WTC11 (cell line): Measurements from ENCODE around the gene SLC5A7. TPM values are rescaled to one million over a fixed set of nuclear protein-coding genes. Genes with fewer than 3 reads are reported as not detected.
A peak's percentile ranks its signal among the peaks of the same experiment; 100 is the strongest.

Experiments used
- ATAC-seq: fragments of 200-7000 bp; cut with Tn5 transposase; 2 replicates; pipeline ENCODE4 v1.10.0; 2021; ENCODE audit warnings: mild to moderate bottlenecking, moderate library complexity
- CTCF ChIA-PET: fragments of 300-600 bp; sonication (Branson Sonifier 250); formaldehyde crosslinking; loops from one replicate; lab custom pipeline; 2021; ENCODE audit warnings: antibody characterized with exemption; lab: Charles Lee
- POLR2A ChIA-PET: fragments of 350-600 bp; sonication (Branson Sonifier 250); formaldehyde crosslinking; loops from one replicate; lab custom pipeline; 2021; ENCODE audit warnings: antibody characterized with exemption; lab: Charles Lee
- DNase-seq: peaks from one replicate; pipeline ENCODE4 v3.0.0; 2021; ENCODE audit warnings: low spot score
- H3K27ac Mint-ChIP-seq: 2 replicates; pipeline ENCODE4 v1.8.0; 2021; ENCODE audit warnings: mixed read lengths
- H3K27me3 Mint-ChIP-seq: 2 replicates; pipeline ENCODE4 v1.8.0; 2021; ENCODE audit warnings: low read depth, mild to moderate bottlenecking, moderate library complexity, mixed read lengths
- H3K36me3 Mint-ChIP-seq: 2 replicates; pipeline ENCODE4 v1.8.0; 2021; ENCODE audit warnings: mixed read lengths
- H3K4me1 Mint-ChIP-seq: 2 replicates; pipeline ENCODE4 v1.8.0; 2022; ENCODE audit warnings: mixed read lengths
- H3K4me3 Mint-ChIP-seq: 2 replicates; pipeline ENCODE4 v1.8.0; 2021; ENCODE audit warnings: mild to moderate bottlenecking, moderate library complexity, mixed read lengths
- H3K9me3 Mint-ChIP-seq: 2 replicates; pipeline ENCODE4 v1.8.0; 2021; ENCODE audit warnings: mixed read lengths
- ARID4B ChIP-seq: sonication (generic); formaldehyde crosslinking; IDR thresholded peaks from 2 replicates; pipeline ENCODE4 v1.8.0; 2023; ENCODE audit warnings: missing genetic modification reagents, mild to moderate bottlenecking, borderline replicate concordance
- CTCF ChIP-seq: fragments of 200-600 bp; IDR thresholded peaks from 2 replicates; pipeline ENCODE4 v1.8.0; 2022; ENCODE audit warnings: antibody characterized with exemption
- E2F1 ChIP-seq: sonication (generic); formaldehyde crosslinking; IDR thresholded peaks from 2 replicates; pipeline ENCODE4 v1.8.0; 2022; ENCODE audit warnings: mild to moderate bottlenecking, missing genetic modification reagents
- ERG ChIP-seq: fragments of 250-450 bp; sonication (Bioruptor Pico); IDR thresholded peaks from 2 replicates; pipeline ENCODE4 v1.8.0; 2021; ENCODE audit warnings: mild to moderate bottlenecking
- FOXK1 ChIP-seq: sonication (generic); formaldehyde crosslinking; IDR thresholded peaks from 2 replicates; pipeline ENCODE4 v1.8.0; 2022; ENCODE audit warnings: mild to moderate bottlenecking, moderate library complexity, missing genetic modification reagents
- GTF2I ChIP-seq: fragments of 250-450 bp; sonication (Bioruptor Pico); conservative IDR thresholded peaks from 2 replicates; pipeline ENCODE4 v1.4.0; 2021; ENCODE audit warnings: mild to moderate bottlenecking
- MYBL2 ChIP-seq: sonication (generic); formaldehyde crosslinking; IDR thresholded peaks from 2 replicates; pipeline ENCODE4 v1.8.1; 2023; ENCODE audit warnings: mild to moderate bottlenecking, moderate library complexity, missing genetic modification reagents
- OVOL2 ChIP-seq: fragments of 250-450 bp; sonication (Bioruptor Pico); IDR thresholded peaks from 2 replicates; pipeline ENCODE4 v1.9.0; 2021; ENCODE audit warnings: mild to moderate bottlenecking, borderline replicate concordance
- PRDM15 ChIP-seq: sonication (generic); formaldehyde crosslinking; IDR thresholded peaks from 2 replicates; pipeline ENCODE4 v1.8.0; 2022; ENCODE audit warnings: missing genetic modification reagents
- PRRX2 ChIP-seq: fragments of 250-450 bp; sonication (Bioruptor Pico); IDR thresholded peaks from 2 replicates; pipeline ENCODE4 v1.8.0; 2021; ENCODE audit warnings: mild to moderate bottlenecking
- SOX15 ChIP-seq: fragments of 250-450 bp; sonication (Bioruptor Pico); IDR thresholded peaks from 2 replicates; pipeline ENCODE4 v1.9.0; 2021; ENCODE audit warnings: mild to moderate bottlenecking
- TEAD1 ChIP-seq: sonication (generic); formaldehyde crosslinking; IDR thresholded peaks from 2 replicates; pipeline ENCODE4 v1.8.0; 2022; ENCODE audit warnings: mild to moderate bottlenecking, missing genetic modification reagents
- USF2 ChIP-seq: sonication (generic); formaldehyde crosslinking; IDR thresholded peaks from 2 replicates; pipeline ENCODE4 v1.8.1; 2023; ENCODE audit warnings: mild to moderate bottlenecking, missing genetic modification reagents, moderate library complexity
- ZBTB21 ChIP-seq: sonication (generic); formaldehyde crosslinking; IDR thresholded peaks from 2 replicates; pipeline ENCODE4 v1.8.1; 2023; ENCODE audit warnings: mild to moderate bottlenecking, missing genetic modification reagents, borderline replicate concordance
- ZMAT4 ChIP-seq: fragments of 250-450 bp; sonication (Bioruptor Pico); IDR thresholded peaks from 2 replicates; pipeline ENCODE4 v1.9.0; 2021; ENCODE audit warnings: mild to moderate bottlenecking
- ZNF396 ChIP-seq: fragments of 250-450 bp; sonication (Bioruptor Pico); IDR thresholded peaks from 2 replicates; pipeline ENCODE4 v1.8.0; 2021; ENCODE audit warnings: mild to moderate bottlenecking, moderate library complexity, borderline replicate concordance
- ZNF671 ChIP-seq: fragments of 250-450 bp; sonication (Bioruptor Pico); IDR thresholded peaks from 2 replicates; pipeline ENCODE4 v1.8.0; 2021; ENCODE audit warnings: mild to moderate bottlenecking
- total RNA-seq: library from RNA; stranded (reverse); gene quantifications from 3 replicates; pipeline ENCODE4 v1.2.3, GENCODE V29; 2021
- TF ChIP-seq, protein P1 (sequence below): sonication (generic); formaldehyde crosslinking; IDR thresholded peaks from 2 replicates; pipeline ENCODE4 v1.8.1; 2022; ENCODE audit warnings: low read depth, mild to moderate bottlenecking, moderate library complexity, missing genetic modification reagents, borderline replicate concordance
- TF ChIP-seq, protein P2 (sequence below): fragments of 250-450 bp; sonication (Bioruptor Pico); IDR thresholded peaks from 2 replicates; pipeline ENCODE4 v1.9.0; 2021; ENCODE audit warnings: moderate library complexity, mild to moderate bottlenecking, inconsistent platforms, borderline replicate concordance

SLC5A7 gene
- total RNA-seq, 1 experiment from 2014 or later: not detected

- H3K4me1 Mint-ChIP-seq: peaks cover 3% of the 10 kb centered on the region; the same call in 1 of the 2 replicates
- TF ChIP-seq ZMAT4 (CRISPR knock-in tag) (no peak), ZNF396 (no peak), ZBTB21 (CRISPR knock-in tag) (no peak), CTCF (no peak), FOXK1 (CRISPR knock-in tag) (no peak), E2F1 (CRISPR knock-in tag) (no peak), ERG (CRISPR knock-in tag) (no peak), MYBL2 (no peak), SOX15 (CRISPR knock-in tag) (no peak), OVOL2 (CRISPR knock-in tag) (no peak), ARID4B (CRISPR knock-in tag) (no peak), USF2 (no peak), TEAD1 (CRISPR knock-in tag) (no peak), GTF2I (CRISPR knock-in tag) (no peak), PRDM15 (no peak), ZNF671 (CRISPR knock-in tag) (no peak), PRRX2 (CRISPR knock-in tag) (no peak)
- TF ChIP-seq, protein P1, sequence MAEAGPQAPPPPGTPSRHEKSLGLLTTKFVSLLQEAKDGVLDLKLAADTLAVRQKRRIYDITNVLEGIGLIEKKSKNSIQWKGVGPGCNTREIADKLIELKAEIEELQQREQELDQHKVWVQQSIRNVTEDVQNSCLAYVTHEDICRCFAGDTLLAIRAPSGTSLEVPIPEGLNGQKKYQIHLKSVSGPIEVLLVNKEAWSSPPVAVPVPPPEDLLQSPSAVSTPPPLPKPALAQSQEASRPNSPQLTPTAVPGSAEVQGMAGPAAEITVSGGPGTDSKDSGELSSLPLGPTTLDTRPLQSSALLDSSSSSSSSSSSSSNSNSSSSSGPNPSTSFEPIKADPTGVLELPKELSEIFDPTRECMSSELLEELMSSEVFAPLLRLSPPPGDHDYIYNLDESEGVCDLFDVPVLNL (CRISPR knock-in tag): no peak
- TF ChIP-seq, protein P2, sequence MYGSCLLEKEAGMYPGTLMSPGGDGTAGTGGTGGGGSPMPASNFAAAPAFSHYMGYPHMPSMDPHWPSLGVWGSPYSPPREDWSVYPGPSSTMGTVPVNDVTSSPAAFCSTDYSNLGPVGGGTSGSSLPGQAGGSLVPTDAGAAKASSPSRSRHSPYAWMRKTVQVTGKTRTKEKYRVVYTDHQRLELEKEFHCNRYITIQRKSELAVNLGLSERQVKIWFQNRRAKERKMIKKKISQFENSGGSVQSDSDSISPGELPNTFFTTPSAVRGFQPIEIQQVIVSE (CRISPR knock-in tag): no peak
- ATAC-seq (no peak), DNase-seq (no peak)
- ChIA-PET POLR2A (no interaction called here), CTCF (no interaction called here)
- no peaks in the 10 kb centered on the region for H3K36me3 Mint-ChIP-seq
- no peak overlapping the region for H3K27ac Mint-ChIP-seq
- peak overlapping the region; percentile 25; the same call in 1 of the 2 replicates for H3K4me3 Mint-ChIP-seq
- H3K27me3 Mint-ChIP-seq: peaks cover 33% of the 10 kb centered on the region
- H3K9me3 Mint-ChIP-seq: no peaks in the 10 kb centered on the region
Observed at GRCh38 chr2:107988108-107988507, 1.8 kb downstream of the SLC5A7 start.
